WTC11 (cell line): ENCODE results near the gene PSMG4.

Experiments
- NFATC4 ChIP-seq: fragments of 250-450 bp; sonication (Bioruptor Pico); IDR thresholded peaks from 2 replicates; pipeline ENCODE4 v1.9.0; 2021; ENCODE audit warnings: mild to moderate bottlenecking
- TF ChIP-seq, protein P1 (sequence below): sonication (generic); formaldehyde crosslinking; IDR thresholded peaks from 2 replicates; pipeline ENCODE4 v1.8.0; 2022; ENCODE audit warnings: missing genetic modification reagents
- TF ChIP-seq, protein P2 (sequence below): fragments of 200-600 bp; IDR thresholded peaks from 2 replicates; pipeline ENCODE4 v1.8.0; 2022; ENCODE audit warnings: antibody characterized with exemption
- TF ChIP-seq, protein P3 (sequence below): sonication (generic); formaldehyde crosslinking; IDR thresholded peaks from 2 replicates; pipeline ENCODE4 v1.8.0; 2022; ENCODE audit warnings: mild to moderate bottlenecking, missing genetic modification reagents

DNA sequence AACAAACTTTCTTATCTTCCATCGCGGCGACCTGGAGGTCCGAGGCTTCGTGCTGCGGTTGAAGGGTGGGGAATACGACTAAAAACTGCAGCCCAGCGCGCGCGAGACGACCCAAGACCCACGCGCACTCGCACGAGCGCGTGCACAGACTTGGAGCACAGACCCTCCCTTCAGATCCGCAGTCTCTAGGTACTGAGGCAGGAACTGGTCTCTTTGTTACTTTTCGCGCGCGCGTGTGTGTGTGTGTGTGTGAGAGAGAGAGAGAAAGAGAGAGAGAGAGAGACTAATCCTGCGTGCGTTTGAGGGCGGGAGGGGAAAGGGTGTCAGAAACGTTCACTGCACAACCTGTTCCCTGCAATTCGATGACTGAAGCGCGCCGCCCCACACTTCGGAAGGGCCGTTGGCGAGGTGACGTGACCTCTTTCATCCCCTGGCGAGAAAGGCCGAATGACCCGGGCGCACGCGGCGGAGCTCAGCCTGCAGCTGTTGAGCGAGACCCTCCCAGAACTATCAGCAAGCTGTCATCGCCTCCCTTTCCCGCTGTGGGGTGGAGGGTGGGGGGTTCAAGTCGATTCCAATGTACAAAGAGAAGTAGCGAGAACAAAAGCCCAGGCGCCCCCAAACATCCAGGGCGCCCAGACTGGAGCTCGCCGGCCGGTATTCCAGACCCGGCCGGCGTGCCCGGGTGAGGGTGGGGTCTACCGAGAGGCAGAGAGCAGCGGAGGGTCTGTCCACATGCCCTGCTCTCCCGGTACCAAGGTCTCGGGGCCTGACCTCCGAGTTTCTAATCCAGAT, 29.8 kb upstream of the PSMG4 start:
- TF ChIP-seq, protein P1, sequence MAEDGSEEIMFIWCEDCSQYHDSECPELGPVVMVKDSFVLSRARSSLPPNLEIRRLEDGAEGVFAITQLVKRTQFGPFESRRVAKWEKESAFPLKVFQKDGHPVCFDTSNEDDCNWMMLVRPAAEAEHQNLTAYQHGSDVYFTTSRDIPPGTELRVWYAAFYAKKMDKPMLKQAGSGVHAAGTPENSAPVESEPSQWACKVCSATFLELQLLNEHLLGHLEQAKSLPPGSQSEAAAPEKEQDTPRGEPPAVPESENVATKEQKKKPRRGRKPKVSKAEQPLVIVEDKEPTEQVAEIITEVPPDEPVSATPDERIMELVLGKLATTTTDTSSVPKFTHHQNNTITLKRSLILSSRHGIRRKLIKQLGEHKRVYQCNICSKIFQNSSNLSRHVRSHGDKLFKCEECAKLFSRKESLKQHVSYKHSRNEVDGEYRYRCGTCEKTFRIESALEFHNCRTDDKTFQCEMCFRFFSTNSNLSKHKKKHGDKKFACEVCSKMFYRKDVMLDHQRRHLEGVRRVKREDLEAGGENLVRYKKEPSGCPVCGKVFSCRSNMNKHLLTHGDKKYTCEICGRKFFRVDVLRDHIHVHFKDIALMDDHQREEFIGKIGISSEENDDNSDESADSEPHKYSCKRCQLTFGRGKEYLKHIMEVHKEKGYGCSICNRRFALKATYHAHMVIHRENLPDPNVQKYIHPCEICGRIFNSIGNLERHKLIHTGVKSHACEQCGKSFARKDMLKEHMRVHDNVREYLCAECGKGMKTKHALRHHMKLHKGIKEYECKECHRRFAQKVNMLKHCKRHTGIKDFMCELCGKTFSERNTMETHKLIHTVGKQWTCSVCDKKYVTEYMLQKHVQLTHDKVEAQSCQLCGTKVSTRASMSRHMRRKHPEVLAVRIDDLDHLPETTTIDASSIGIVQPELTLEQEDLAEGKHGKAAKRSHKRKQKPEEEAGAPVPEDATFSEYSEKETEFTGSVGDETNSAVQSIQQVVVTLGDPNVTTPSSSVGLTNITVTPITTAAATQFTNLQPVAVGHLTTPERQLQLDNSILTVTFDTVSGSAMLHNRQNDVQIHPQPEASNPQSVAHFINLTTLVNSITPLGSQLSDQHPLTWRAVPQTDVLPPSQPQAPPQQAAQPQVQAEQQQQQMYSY (CRISPR knock-in tag): no peak
- no peak for TF ChIP-seq NFATC4 (CRISPR knock-in tag)
- TF ChIP-seq, protein P2, sequence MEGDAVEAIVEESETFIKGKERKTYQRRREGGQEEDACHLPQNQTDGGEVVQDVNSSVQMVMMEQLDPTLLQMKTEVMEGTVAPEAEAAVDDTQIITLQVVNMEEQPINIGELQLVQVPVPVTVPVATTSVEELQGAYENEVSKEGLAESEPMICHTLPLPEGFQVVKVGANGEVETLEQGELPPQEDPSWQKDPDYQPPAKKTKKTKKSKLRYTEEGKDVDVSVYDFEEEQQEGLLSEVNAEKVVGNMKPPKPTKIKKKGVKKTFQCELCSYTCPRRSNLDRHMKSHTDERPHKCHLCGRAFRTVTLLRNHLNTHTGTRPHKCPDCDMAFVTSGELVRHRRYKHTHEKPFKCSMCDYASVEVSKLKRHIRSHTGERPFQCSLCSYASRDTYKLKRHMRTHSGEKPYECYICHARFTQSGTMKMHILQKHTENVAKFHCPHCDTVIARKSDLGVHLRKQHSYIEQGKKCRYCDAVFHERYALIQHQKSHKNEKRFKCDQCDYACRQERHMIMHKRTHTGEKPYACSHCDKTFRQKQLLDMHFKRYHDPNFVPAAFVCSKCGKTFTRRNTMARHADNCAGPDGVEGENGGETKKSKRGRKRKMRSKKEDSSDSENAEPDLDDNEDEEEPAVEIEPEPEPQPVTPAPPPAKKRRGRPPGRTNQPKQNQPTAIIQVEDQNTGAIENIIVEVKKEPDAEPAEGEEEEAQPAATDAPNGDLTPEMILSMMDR: no peak
- TF ChIP-seq, protein P3, sequence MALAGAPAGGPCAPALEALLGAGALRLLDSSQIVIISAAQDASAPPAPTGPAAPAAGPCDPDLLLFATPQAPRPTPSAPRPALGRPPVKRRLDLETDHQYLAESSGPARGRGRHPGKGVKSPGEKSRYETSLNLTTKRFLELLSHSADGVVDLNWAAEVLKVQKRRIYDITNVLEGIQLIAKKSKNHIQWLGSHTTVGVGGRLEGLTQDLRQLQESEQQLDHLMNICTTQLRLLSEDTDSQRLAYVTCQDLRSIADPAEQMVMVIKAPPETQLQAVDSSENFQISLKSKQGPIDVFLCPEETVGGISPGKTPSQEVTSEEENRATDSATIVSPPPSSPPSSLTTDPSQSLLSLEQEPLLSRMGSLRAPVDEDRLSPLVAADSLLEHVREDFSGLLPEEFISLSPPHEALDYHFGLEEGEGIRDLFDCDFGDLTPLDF (CRISPR knock-in tag): no peak
